SK-N-DZ (cell line): ENCODE measurements around the gene OR13G1. TPM values are rescaled to one million over a fixed set of nuclear protein-coding genes. Genes with fewer than 3 reads are reported as not detected.
"Not testable (repeated sequence)": the region's sequence is repeated elsewhere in the genome, so short reads cannot be mapped to it uniquely, and the experiment has no call there.

Experiments
- DNase-seq: peaks from one replicate; pipeline ENCODE4 v3.0.0-alpha.2; 2015; ENCODE audit warnings: low spot score
- polyA plus RNA-seq, 2 experiments: library from polyadenylated mRNA; depleted of rRNA; stranded (reverse); fragments of >200 nt; gene quantifications; 2 replicates each; pipeline ENCODE4 v1.2.3, GENCODE V29; 2014

Gene OR13G1
- not detected in 2 replicates for polyA plus RNA-seq (2014; cell fraction: cytosol; rRNA removed)
- not detected in 2 replicates for polyA plus RNA-seq (2014; cell fraction: nucleus; rRNA removed)

GRCh38 chr1:247679639-247680038 lies at the start of gene OR13G1:
Gene OR13G1 (minus strand): TSS chr1:247679739. CDS start chr1:247673041, 6,698 bp downstream.
- no peak for DNase-seq

- no peak for DNase-seq
These were observed 41.7 kb upstream of the OR13G1 start for GRCh38 chr1:247721222-247721621.

GRCh38 chr1:247716546-247716945 lies 37.0 kb upstream of the OR13G1 start, which contains the start of gene OR6F1:
Gene OR6F1 (minus strand): TSS chr1:247716646. CDS start chr1:247712755, 3,891 bp downstream.
- no peak for DNase-seq

- DNase-seq: no peak
These were observed 34.2 kb upstream of the OR13G1 start for GRCh38 chr1:247713753-247714152.

- DNase-seq: not testable (repeated sequence)
These were observed 31.1 kb upstream of the OR13G1 start for GRCh38 chr1:247710681-247711080.

GRCh38 chr1:247701338-247701737 lies 21.8 kb upstream of the OR13G1 start:
- no peak for DNase-seq

- peak; percentile 62 for DNase-seq
These were observed 1.9 kb upstream of the OR13G1 start for GRCh38 chr1:247681288-247681897.

- DNase-seq: no peak
These were observed 632 bp upstream of the OR13G1 start for GRCh38 chr1:247680171-247680570.

GRCh38 chr1:247669225-247669624 lies 10.3 kb downstream of the OR13G1 start:
- DNase-seq: no peak

- DNase-seq: no peak
These were observed 23.2 kb downstream of the OR13G1 start for GRCh38 chr1:247656221-247656875.

- DNase-seq: no peak
These were observed 26.5 kb downstream of the OR13G1 start for GRCh38 chr1:247653040-247653439.

- no peak for DNase-seq
These were observed 31.7 kb downstream of the OR13G1 start for GRCh38 chr1:247647864-247648263.

- no peak for DNase-seq
These were observed 32.7 kb downstream of the OR13G1 start for GRCh38 chr1:247646867-247647266.

GRCh38 chr1:247642742-247643141 lies 36.8 kb downstream of the OR13G1 start:
- no peak for DNase-seq

GRCh38 chr1:247639381-247639981 lies 40.1 kb downstream of the OR13G1 start:
- no peak for DNase-seq

- no peak for DNase-seq
These were observed 40.8 kb downstream of the OR13G1 start for GRCh38 chr1:247638781-247639180.

- no peak for DNase-seq
These were observed 41.5 kb downstream of the OR13G1 start for GRCh38 chr1:247638011-247638410.

- no peak for DNase-seq
These were observed 51.6 kb downstream of the OR13G1 start for GRCh38 chr1:247627951-247628350.
